GM04503 (cell line): Measurements from ENCODE around the gene CCDC154.
"Not testable (repeated sequence)": the region's sequence is repeated elsewhere in the genome, so short reads cannot be mapped to it uniquely, and the experiment has no call there.

ENCODE experiments used
- DNase-seq: peaks from one replicate; pipeline ENCODE4 v3.0.0-alpha.2; 2012; ENCODE audit warnings: low read depth

Gene CCDC154

DNA sequence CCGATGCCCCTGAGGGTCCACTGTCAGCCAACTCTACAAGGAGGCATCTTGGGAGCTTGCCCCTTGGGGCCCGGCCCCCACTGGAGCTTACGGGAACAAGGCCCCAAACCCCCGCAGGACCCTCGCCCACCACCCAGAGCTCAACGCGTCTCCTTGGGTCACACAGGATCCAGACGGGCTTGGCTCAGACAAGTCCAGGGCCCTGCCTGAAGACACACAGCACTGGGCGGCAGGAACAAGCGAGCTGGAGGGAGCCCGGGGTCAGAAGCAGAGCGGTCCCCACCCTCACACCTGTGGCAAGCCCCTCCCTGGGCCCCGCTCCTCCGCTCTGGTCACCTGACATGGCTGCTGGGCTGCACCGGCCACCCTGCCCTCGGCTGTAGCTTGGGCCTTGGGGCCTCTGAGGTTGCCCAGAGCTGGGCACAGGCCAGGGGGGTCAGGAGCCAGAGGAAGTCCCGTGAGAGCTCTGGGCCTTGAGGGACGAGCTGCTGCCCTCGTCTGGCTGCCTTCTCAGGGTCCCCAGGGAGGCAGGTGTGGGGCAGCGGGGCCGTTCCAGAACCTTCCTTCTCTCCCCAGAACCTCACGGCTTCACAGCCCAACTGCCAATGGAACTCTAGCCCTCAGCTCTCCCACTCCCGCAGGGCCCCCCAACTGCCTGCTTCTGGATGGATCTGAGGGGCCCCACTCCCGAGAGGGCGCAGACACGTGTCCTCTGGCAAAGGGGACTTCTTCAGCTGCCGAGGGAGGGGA lies at the start of gene CCDC154:
CCDC154 (minus strand) TSS at position 577 of the 750 bp plus-strand sequence; CDS start at position 343, 234 bp downstream.
- no peak for DNase-seq

DNA sequence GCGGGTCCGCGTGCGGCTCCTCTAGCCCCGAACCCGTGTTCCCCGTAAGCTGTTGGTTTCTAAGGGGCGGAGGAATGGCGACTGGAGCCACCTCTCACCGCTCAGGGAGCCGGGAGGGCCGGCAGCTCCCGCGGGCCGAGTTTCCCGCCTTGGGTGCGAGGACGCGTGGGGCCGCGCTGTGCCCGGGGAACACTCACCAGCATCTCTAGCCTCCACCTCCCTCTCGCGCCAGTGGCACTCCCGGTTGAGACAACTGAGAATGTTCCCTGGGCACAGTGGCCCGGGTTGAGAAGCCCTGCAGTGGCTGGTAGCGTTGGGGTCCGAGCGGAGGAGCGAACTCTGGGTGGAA lies 49.4 kb upstream of the CCDC154 start:
- DNase-seq = no peak

GRCh38 chr16:1492923-1493745 lies 48.8 kb upstream of the CCDC154 start, which contains the start of gene TELO2:
TELO2 (plus strand) TSS chr16:1493360; CDS start chr16:1494282, 922 bp downstream.
- peak; percentile 14 for DNase-seq

- no peak for DNase-seq
Measured at GRCh38 chr16:1492082-1492922, 47.9 kb upstream of the CCDC154 start.

- no peak for DNase-seq
Measured at GRCh38 chr16:1491327-1491726, 47.0 kb upstream of the CCDC154 start.

GRCh38 chr16:1489077-1489476 lies 44.7 kb upstream of the CCDC154 start:
- DNase-seq = no peak

- no peak for DNase-seq
Measured at GRCh38 chr16:1488619-1489018, 44.3 kb upstream of the CCDC154 start, which contains the start of gene PTX4. PTX4 (minus strand) TSS chr16:1488944; CDS start chr16:1488909, 35 bp downstream.

DNA sequence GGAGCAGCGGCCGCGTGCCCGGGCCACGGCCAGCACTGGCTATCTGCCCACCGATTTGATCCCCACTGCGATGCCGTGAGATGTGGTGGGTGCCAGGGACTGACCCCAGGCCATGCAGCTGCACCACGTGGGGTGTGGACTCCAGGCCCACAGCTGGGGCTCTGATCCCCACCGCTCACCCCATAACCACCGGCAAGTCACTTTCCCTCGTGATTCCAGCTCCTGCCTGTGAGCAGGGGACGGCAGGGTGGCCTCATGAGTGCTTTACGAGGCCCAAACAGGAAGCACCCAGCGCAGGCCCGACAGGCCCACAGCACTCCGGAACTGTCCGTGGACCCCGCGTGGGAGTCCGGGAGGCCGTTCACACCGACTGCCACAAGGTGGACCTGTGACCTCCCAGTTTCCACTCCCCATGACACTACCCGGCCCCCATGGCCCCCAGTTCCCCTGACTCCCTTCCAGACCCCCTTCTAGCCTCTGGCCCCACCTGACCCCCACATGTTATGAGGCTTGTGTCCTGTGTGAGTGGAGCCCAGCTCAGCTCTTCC lies 43.8 kb upstream of the CCDC154 start:
- DNase-seq = no peak

DNA sequence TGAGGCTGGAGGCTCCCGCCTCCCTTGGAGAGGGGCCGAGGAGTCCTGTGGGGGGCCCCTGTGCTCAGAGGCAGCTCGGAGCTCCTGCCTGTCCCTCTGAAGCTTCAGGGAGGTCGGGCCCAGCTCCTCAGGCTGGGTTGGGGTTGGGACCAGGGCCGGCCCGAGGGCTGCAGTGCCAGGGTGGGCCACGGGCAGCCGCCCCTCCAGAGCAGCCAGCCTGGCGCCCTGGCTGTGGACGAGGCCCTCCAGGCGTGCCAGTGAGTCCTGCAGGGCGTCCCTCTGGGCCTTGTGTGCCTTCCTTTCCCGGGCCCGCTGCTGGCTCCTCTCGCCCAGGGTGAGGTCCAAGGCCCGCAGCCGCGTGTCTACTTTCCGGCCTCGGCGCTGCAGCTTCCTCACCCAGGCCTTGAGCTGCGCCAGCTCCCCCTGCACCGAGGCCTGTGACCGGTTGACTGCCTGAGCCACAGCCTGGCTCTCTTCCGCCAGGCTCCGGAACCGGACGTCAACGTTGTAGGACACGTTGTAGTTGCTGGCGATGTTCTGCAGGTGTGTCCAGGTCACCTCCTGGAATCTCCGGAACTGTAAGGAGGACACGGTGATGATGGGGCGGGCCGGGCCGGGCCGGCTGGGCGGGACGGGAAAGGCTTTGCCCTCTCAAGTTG lies 43.2 kb upstream of the CCDC154 start:
- no peak for DNase-seq

GRCh38 chr16:1486551-1487390 lies 42.4 kb upstream of the CCDC154 start:
- DNase-seq = no peak

GRCh38 chr16:1485847-1486496 lies 41.6 kb upstream of the CCDC154 start:
- no peak for DNase-seq

DNA sequence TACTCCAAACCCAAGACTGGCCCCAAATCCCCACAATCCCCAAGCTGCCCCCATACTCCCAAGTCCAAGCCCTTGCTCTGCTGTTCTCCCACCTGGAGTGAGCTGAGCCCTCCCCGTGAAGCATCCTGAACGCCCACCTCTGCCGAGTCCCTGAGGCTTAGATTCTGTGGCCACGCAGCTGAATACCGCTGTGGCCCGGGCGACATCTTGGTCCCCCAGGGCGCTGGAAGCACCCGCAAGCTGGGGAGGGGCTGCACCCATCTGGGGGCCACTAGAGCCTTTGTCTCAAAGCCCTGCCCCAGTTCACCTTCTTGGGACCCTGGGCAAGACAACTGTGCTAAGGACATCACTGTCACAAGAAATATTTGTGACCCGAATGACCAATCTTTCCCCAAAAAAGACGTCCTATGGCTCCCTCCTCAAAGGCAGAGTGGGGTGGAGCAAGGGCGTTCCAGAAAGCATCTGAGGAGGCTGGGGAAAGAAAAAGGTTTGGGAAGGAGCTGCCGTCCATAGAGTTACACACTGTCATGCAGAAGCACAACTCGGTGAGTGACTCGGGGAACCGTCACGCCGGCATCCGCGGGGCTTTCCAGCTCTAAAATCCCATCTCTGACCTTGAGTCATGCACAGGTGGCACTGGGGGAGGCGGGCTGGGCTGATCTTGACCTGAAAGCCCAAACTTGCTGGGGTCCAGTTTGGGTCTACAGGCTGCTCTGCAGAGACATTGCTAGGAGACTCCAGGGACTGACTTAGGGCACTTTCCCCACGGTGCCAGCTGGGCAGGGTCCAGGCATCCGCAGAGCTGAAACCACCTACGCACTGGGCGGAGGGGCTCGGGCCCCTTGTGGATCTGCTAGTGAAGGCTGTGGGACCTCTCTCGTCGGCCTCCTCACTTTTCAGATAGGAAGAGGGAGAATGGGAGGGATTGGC lies 37.8 kb upstream of the CCDC154 start:
- DNase-seq = no peak

- DNase-seq = not testable (repeated sequence)
Measured at GRCh38 chr16:1478937-1479336, 34.6 kb upstream of the CCDC154 start.

- DNase-seq = no peak
Measured at GRCh38 chr16:1477033-1477432, 32.7 kb upstream of the CCDC154 start.

DNA sequence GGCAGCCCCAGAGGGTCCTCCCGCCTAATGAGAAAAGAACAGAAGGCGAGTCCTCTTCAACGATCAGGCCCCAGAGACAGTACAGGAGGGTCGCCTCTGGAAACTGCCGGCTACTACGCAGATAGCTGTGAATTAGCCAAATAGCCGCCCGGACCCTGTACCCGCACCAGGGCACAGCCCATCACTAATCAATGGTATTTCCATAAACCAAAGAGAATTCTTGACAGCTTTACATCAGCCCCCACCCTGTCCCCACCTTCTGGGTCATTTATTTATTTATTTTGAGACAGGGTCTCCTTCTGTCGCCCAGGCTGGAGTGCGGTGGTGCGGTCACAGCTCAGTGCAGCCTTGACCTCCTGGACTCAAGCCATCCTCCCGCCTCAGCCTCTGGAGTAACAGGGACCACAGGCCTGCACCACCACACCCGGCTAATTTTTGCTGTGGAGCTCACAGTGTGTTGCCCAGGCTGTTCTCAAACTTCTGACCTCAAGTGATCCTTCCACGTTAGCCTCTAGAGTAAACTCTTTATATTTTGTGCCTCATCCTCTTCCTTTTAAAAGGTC lies 31.3 kb upstream of the CCDC154 start:
- no peak for DNase-seq

GRCh38 chr16:1474796-1475551 lies 30.6 kb upstream of the CCDC154 start, which contains the start of gene CLCN7:
CLCN7 (minus strand) TSS chr16:1475028; CDS start chr16:1474974, 54 bp downstream.
- DNase-seq = no peak

- no peak for DNase-seq
Measured at GRCh38 chr16:1474082-1474795, 29.9 kb upstream of the CCDC154 start.
